Body of pancreas (tissue), 4 donors: ENCODE measurements around the gene ADGRB2. TPM values are rescaled to one million over a fixed set of nuclear protein-coding genes. Genes with fewer than 3 reads are reported as not detected.

ENCODE experiments used
- ATAC-seq: fragments of 150-250 bp; one replicate; pipeline ENCODE4 v1.9.1; 2016
- DNase-seq, 4 donors: peaks; one replicate each; pipeline ENCODE4 v3.0.0-alpha.2; 2019
- H3K27ac ChIP-seq, 4 donors: fragments of 200-600 bp; sonication (generic); 1 replicate in 3 of 4; 2 replicates in 1 of 4; pipeline versions ENCODE4 v1.5.1 to v1.6.1; 2016 to 2019; ENCODE audit warnings: mild to moderate bottlenecking in 1 of 4, mixed read lengths in 1 of 4, moderate library complexity in 1 of 4
- H3K27me3 ChIP-seq, 2 donors: fragments of 200-600 bp; sonication (generic); one replicate each; pipeline ENCODE4 v1.6.0; 2016; ENCODE audit warnings: mild to moderate bottlenecking in 1 of 2
- H3K36me3 ChIP-seq, 2 donors: fragments of 200-600 bp; sonication (generic); replicated peaks in 1 of 2; 2 replicates each; pipeline ENCODE4 v1.5.1; 2016; ENCODE audit warnings: low read depth in 2 of 2; ENCODE audit not compliant: insufficient read depth in 1 of 2
- H3K4me1 ChIP-seq: fragments of 200-600 bp; sonication (generic); one replicate; pipeline ENCODE4 v1.6.0; 2016
- H3K4me3 ChIP-seq, 2 donors: fragments of 200-600 bp; sonication (generic); 1 replicate in 1 of 2; 2 replicates in 1 of 2; pipeline ENCODE4 v1.5.1; 2016 to 2019
- H3K9me3 ChIP-seq, 3 donors: fragments of 200-600 bp; sonication (generic); 1 replicate in 2 of 3; 2 replicates in 1 of 3; pipeline ENCODE4 v1.5.1; 2016
- POLR2A ChIP-seq, 3 donors: fragments of 450-650 bp; IDR thresholded peaks; one replicate each; pipeline ENCODE4 v1.6.1; 2016; ENCODE audit warnings: antibody characterized with exemption in 3 of 3, mild to moderate bottlenecking in 2 of 3
- WGBS, 2 donors: methylation state at CpG; one replicate each; pipeline ENCODE4 v1.1.5; 2017; 5-methylcytosine and 5-hydroxymethylcytosine counted together
- intact Hi-C: fragments of 100-400 bp; cut with DNase I; formaldehyde crosslinking; loops from one replicate; pipeline ENCODE4 v1.15.1; 2023
- total RNA-seq, 2 donors: library from RNA; depleted of rRNA; stranded (reverse); fragments of >200 nt; gene quantifications; one replicate each; pipeline ENCODE4 v1.1.0, GENCODE V29; 2016
- TF ChIP-seq, protein P1 (sequence below), 7 experiments: fragments of 450-650 bp in 4 of 7; fragments of 200-600 bp in 3 of 7; sonication (generic) in 3 of 7; IDR thresholded peaks; one replicate each; pipeline ENCODE4 v1.5.1; 2016 to 2019; ENCODE audit warnings: antibody characterized with exemption in 7 of 7

ADGRB2 gene
- total RNA-seq, 2 donors from 2014 or later = 0.26 to 3.0 TPM

- WGBS, 2 donors = 81 to 87% methylated on average over 5 to 6 of the region's 6 CpGs
- Histone ChIP-seq H3K4me3 (no peak overlapping the region), H3K27ac (no peak overlapping the region), H3K27me3 (no peaks in the 10 kb centered on the region), H3K9me3 (no peaks in the 10 kb centered on the region), H3K4me1 (no peaks in the 10 kb centered on the region), H3K36me3 (no peaks in the 10 kb centered on the region)
- DNase-seq (no peak), ATAC-seq (no peak)
- intact Hi-C loops = no loop called here
- TF ChIP-seq, protein P1, sequence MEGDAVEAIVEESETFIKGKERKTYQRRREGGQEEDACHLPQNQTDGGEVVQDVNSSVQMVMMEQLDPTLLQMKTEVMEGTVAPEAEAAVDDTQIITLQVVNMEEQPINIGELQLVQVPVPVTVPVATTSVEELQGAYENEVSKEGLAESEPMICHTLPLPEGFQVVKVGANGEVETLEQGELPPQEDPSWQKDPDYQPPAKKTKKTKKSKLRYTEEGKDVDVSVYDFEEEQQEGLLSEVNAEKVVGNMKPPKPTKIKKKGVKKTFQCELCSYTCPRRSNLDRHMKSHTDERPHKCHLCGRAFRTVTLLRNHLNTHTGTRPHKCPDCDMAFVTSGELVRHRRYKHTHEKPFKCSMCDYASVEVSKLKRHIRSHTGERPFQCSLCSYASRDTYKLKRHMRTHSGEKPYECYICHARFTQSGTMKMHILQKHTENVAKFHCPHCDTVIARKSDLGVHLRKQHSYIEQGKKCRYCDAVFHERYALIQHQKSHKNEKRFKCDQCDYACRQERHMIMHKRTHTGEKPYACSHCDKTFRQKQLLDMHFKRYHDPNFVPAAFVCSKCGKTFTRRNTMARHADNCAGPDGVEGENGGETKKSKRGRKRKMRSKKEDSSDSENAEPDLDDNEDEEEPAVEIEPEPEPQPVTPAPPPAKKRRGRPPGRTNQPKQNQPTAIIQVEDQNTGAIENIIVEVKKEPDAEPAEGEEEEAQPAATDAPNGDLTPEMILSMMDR (IDR thresholded peaks at IDR 0.05) = no peak
- no peak for TF ChIP-seq POLR2A (IDR thresholded peaks at IDR 0.05)
These were observed 74.3 kb downstream of the ADGRB2 start for GRCh38 chr1:31689854-31690253.

DNA sequence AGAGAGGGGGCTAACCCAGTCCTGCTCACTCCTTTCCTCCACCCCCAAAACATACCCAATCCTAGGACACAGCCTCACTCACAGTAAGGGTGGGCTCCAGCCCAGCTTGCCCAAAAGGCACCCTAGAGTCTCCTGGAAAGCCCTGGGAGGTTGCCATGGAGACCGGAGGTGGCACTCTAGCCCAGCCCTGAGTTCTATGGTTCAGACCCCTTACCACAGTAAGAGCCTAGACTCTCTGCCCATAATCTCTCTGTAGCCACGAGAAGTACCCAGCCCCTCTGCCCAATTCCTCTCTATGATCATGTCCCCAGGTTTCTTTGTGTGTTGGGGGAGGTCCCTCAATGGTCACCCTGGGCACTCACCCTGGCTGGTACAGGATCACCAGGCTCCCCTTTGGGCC, 74.8 kb downstream of the ADGRB2 start:
- WGBS, 2 donors = 66% methylated on average over 2 of the region's 2 CpGs; no CpG with 5 or more reads in 1 of the 2 donors

GRCh38 chr1:31688233-31688918, 75.8 kb downstream of the ADGRB2 start:
- Histone ChIP-seq H3K27ac (no peak overlapping the region), H3K27me3 (no peaks in the 10 kb centered on the region), H3K9me3 (no peaks in the 10 kb centered on the region), H3K36me3 (no peaks in the 10 kb centered on the region), H3K4me1 (no peaks in the 10 kb centered on the region), H3K4me3 (no peak overlapping the region)
- ATAC-seq (no peak), DNase-seq (no peak)
- intact Hi-C loops = no loop called here
- 47 to 50% methylated on average over 7 to 8 of the region's 8 CpGs for WGBS, 2 donors
- no peak for TF ChIP-seq POLR2A (IDR thresholded peaks at IDR 0.05)
- TF ChIP-seq, protein P1 (IDR thresholded peaks at IDR 0.05) = no peak

More for the DNA sequence above, 74.8 kb downstream of the ADGRB2 start:
- Histone ChIP-seq H3K27ac (no peak overlapping the region), H3K4me3 (no peak overlapping the region), H3K9me3 (no peaks in the 10 kb centered on the region), H3K36me3 (no peaks in the 10 kb centered on the region), H3K27me3 (no peaks in the 10 kb centered on the region), H3K4me1 (no peaks in the 10 kb centered on the region)
- TF ChIP-seq POLR2A (IDR thresholded peaks at IDR 0.05) = no peak
- TF ChIP-seq, protein P1 (IDR thresholded peaks at IDR 0.05) = no peak
- DNase-seq = no peak
- intact Hi-C loops = no loop called here
- no peak for ATAC-seq

GRCh38 chr1:31687601-31688000, 76.5 kb downstream of the ADGRB2 start:
- ATAC-seq = no peak
- H3K4me1 ChIP-seq = no peaks in the 10 kb centered on the region

More at GRCh38 chr1:31687601-31688000, 76.5 kb downstream of the ADGRB2 start:
- no peaks in the 10 kb centered on the region for H3K9me3 ChIP-seq
- no peak for TF ChIP-seq POLR2A (IDR thresholded peaks at IDR 0.05)
- TF ChIP-seq, protein P1 (IDR thresholded peaks at IDR 0.05) = no peak
- DNase-seq = no peak
- no peak overlapping the region for H3K4me3 ChIP-seq
- no peak overlapping the region for H3K27ac ChIP-seq
- H3K36me3 ChIP-seq = no peaks in the 10 kb centered on the region
- intact Hi-C loops = no loop called here
- WGBS, 2 donors = 69 to 84% methylated on average over 8 of the region's 8 CpGs
- no peaks in the 10 kb centered on the region for H3K27me3 ChIP-seq
